DND-41 (cell line): ENCODE measurements around the gene ATOH7.

Experiments
- EZH2 ChIP-seq: IDR thresholded peaks from 3 replicates; pipeline ENCODE4 v1.6.1; 2012; ENCODE audit warnings: borderline replicate concordance, low read depth, mild to moderate bottlenecking, moderate library complexity, low read length, inconsistent platforms; ENCODE audit not compliant: severe bottlenecking
- TF ChIP-seq, protein P1 (sequence below): IDR thresholded peaks from 2 replicates; pipeline ENCODE4 v1.5.1; 2012; ENCODE audit warnings: borderline replicate concordance, low read length, moderate library complexity, mild to moderate bottlenecking; ENCODE audit not compliant: poor library complexity, severe bottlenecking; ENCODE audit errors: extremely low read depth

DNA sequence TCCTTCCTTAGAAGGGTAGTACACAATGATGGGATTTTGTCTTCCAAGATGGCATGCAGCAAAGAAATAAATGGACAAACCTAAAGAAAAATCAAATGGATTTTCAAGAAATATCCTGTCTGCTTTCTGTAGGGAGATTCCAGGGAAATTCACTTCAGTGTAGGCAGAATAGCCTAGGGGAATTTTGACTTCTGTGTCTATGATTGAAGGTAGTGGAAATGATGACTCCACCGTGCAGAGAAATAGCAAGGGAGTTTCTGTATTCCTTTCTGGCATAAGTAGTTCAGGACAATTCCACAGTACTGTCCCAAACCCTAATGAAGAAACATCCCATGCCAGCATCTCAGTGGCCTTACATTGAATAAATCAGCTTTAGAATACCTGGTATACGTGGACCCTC, 9.5 kb downstream of the ATOH7 start:
- TF ChIP-seq, protein P1, sequence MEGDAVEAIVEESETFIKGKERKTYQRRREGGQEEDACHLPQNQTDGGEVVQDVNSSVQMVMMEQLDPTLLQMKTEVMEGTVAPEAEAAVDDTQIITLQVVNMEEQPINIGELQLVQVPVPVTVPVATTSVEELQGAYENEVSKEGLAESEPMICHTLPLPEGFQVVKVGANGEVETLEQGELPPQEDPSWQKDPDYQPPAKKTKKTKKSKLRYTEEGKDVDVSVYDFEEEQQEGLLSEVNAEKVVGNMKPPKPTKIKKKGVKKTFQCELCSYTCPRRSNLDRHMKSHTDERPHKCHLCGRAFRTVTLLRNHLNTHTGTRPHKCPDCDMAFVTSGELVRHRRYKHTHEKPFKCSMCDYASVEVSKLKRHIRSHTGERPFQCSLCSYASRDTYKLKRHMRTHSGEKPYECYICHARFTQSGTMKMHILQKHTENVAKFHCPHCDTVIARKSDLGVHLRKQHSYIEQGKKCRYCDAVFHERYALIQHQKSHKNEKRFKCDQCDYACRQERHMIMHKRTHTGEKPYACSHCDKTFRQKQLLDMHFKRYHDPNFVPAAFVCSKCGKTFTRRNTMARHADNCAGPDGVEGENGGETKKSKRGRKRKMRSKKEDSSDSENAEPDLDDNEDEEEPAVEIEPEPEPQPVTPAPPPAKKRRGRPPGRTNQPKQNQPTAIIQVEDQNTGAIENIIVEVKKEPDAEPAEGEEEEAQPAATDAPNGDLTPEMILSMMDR: no peak
- no peak for TF ChIP-seq EZH2
